Endometrium (tissue), 2 donors: ENCODE measurements around the gene IMMP2L.
"Not testable (repeated sequence)": the region's sequence is repeated elsewhere in the genome, so short reads cannot be mapped to it uniquely, and the experiment has no call there.

Experiments used
- FAIRE-seq: peaks from 2 replicates; lab custom pipeline; 2012; peaks lifted over from hg19 to GRCh38; lab: Jason Lieb, UNC
- donor health status: control.
- donor health status: control.

The IMMP2L gene

DNA sequence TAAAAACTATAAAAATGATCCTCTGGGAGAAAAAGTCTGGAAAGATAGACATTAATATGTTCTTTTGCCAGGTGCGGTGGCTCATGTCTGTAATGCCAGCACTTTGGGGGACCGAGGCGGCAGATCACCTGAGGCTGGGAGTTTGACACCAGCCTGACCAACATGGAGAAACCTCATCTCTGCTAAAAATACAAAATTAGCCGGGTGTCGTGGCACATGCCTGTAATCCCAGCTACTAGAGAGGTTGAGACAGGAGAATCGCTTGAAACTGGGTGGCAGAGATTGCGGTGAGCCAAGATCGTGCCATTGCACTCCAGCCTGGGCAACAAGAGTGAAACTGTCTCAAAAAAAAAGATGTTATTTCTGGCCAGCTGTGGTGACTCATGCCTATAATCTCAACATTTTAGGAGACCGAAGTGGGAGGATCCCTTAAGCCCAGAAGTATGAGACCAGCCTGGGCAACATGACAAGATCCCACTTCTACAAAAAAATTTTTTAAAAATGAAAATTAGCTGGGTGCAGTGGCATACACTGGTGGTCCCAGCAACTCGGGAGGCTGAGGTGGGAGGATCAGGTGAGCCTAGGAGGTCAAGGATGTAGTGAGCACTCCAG, 573.3 kb downstream of the IMMP2L start:
- FAIRE-seq = no peak

DNA sequence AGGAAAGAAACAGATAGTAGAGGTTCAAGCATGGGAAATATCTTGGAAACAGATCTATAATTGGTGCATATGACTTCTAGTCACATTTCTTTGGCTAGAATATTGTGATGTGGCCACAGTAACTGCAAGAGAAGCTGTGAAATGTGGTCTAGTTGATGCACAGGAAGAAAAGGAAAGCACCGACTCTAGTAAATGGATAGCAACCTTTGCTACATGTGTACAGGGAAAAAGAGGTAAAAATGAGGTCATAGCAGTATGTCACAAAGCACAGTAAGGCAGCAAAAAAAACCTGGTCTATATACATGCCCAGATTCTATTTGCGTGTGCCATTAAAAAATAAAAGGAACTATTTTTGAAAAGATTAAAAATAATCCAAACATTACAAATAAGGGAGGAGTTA, 573.9 kb downstream of the IMMP2L start:
- peak; percentile 21 for FAIRE-seq

DNA sequence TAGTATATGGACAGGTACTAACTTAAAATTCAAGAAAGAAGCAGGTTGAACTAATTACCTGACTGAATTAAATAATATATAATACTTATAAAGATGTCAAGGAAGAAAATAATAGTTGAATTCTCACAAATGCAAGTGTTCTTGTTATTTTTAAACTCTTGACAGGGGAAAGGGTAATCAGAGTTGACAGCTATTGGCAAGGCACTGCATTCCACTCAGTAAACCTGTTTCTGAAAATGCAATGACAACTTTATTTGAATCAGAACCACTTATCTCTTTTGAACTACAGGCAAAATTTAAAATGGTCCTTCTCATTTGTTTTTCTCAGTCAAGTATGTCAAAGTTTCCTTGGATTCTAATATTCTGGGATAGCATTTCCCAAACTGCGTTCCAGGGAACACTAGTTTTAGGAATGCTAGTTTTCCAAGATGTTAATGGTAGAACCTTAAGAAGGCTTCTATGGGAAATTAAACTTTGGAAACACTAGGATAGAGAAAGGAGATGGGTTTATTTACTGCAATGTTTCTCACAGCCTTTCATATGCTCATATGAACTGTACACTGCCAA, 575.1 kb downstream of the IMMP2L start:
- no peak for FAIRE-seq

DNA sequence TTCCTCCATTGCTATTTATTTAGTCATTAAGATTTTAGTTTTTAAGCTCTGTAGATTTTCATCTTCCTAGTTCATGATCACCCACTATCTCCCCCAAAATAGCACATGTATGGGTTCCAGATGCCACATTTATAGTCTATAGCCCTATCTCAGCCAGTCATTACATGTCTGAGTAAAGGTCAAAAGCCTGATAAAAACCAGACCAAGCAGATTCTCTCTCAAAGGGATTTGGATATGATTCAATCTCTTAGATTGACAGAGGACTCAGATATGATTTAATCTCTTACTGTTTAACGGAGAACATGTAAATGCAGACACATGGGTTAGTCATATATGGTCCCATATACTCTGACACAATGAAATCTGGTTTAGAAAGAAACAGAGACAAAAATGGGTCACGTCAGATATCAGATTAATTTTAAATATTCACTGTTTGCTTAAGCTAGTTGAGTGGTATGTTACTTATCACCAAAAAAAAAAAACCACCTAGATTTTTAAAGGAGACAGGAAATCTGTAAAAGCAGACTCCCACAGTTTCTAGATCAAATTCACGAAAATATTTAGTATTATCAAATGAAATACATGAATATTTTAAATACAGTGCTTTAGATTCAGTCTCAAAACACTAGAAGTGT, 578.4 kb downstream of the IMMP2L start:
- FAIRE-seq = no peak

DNA sequence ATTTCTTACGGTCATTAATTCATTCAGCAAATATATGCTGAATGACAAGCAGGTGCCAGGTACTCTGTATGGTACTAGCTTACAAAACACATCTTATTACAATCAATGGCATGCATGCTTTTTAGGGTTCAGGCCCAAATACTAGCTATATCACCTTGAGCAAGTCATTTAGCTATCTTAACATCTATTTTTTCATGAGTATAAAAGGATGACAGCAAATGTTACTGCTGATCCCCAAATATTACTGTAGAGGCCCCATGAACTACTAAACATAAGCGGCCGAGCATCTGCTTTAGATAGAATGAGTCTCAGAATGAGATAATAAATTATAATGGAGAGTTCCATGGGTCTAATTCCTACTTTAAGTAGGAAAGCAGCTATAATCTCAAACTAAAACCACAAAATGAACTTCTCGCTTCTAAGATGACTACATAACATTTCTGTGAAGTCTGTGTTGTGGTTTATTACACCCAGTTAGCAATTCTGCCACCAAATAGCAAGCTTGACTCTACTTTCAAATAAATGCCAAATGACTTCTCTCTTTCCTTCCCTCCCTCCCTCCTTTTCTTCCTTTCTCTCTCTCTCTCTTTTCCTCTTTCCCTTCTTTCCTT, 585.1 kb downstream of the IMMP2L start:
- no peak for FAIRE-seq

DNA sequence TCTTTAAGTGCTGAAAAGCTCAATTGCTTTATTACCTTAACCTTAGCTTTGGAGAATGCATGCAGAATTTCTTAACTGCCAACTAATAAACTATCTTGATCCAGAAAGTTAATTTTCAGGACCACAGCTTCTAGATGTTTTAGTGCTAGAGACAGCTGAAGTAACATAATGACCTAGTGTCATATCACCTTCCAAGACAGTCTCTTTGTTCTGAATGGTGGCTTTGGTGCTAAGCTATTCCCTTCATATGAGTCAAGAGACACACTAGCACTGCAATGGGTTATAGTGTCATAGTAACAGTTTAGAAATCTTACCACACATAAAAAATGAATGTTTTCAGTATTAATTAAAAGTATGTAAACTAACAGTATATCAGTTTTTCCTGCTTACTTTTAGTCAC, 586.8 kb downstream of the IMMP2L start:
- no peak for FAIRE-seq

DNA sequence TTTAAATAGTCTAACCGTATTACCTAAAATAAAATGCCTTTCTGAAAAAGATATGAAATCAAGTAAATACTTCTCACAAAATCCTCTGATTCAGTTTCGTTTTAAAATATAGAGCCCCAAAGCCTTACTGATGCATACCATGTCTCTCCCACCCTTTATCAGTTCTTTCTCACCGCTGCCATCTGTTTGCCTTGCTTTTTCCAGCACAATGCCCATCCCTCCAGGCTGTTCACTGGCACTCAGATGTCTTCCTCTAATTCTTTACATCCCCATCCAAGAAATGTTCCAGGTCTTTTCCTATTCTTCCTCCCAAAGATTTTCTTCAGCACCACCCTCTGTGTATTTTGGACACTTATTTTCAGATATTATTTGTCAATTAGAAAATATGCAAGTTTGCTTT, 587.9 kb downstream of the IMMP2L start:
- FAIRE-seq = no peak

DNA sequence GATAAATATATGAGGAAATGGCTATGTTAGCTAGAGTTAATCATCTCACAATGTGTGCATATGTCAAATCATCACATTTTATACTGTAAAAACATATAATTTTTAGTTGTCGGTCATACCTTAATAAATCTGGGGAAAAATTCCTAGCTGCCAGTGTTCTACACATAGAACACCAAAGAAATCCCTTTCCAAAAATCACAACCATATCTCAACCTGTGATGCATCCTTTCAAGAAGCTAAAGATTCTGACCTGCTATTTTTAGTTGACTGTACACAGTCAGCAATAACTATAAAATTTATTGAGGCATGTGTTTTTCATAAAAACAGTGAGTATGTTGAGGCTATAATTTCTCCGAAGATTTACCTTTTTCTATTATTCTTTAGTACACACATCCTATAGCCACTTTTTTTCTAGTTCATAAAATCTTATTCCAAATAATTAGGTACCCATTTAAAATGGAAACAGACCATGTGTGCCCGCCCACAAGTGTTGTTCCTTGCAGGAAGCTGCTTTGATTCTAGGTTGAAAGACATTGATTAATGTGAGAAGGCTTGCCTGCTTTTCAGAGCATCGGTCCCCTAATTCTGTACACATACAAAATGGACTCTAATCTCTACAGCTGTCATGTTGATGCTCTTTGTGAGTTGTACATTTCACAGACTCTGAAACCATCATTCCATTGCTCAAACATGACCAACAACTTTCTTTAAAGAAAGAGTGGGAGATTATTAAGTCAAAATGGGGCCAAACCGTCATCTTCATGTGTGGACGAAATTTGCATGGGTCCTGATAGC, 588.9 kb downstream of the IMMP2L start:
- FAIRE-seq = no peak

DNA sequence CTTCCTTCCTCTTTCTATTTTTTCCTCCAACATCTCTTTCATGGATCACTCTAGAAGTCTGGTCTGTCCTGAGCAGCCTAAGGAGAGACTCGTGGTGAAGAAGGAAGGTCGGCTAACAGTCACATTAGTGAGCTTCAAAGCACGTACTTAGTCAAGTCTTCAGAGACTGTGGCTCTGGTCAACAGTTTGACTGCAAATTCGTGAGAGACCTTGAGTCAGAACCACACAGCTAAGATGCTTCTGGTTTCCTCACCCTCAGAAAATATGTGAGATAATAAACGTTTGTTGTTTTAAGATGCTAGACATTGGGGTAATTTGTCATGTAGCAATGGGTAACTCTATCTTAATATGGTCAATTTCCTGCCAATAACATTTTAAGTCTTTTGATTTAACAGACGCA, 597.5 kb downstream of the IMMP2L start:
- FAIRE-seq = no peak

DNA sequence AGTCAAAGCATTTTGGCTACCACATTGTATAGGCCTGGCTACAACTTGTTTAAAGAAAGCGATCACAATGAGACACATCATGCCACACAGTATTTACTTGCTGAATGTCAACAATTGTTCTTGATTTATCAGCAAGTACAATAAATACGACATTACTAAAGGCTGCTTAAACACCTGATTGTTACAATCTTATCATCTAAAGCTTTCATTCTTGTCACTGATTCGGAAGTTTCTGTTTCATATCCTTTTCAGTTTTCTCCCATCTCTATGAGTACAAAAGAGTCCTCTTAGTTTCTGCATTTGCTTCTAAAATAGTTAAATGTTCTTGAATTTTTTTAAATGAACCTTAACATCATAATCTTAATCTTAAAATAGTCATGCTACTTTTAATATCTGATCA, 599.5 kb downstream of the IMMP2L start:
- FAIRE-seq = no peak

DNA sequence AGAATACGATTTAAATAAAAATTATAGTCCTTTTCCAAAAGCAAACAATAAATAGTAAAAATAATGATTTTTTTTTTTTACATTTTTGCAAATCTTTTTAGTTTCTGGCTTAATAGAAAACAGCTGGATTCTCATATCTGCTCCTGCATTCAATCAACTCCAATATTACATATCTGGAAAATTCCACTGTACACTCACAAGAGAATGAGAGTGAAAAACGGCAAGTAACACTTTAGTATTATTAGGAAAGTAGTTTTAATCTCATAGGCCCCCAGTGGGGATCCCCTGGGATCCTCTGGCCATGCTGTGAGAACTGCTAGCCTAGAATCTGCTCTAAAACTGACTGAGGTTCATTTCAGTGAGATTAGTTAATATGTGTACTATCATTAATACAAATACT, 599.9 kb downstream of the IMMP2L start:
- no peak for FAIRE-seq

DNA sequence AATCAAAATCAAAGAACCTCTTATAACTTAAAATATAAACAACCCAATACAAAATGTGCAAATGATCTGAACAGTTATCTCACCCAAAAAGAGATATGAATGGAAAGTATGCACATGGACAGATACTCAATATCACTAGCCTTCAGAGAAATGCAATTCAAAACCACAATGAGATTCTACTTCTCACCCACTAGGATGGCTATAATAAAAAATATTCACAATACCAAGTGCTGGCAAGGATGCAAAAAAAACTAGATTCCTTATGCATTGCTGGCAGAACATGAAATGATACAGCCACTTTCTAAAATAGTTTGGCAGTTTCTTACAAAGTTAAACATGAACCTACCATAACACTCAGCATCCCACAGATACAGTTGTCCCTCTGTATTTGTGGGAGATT, 601.5 kb downstream of the IMMP2L start:
- FAIRE-seq = no peak

DNA sequence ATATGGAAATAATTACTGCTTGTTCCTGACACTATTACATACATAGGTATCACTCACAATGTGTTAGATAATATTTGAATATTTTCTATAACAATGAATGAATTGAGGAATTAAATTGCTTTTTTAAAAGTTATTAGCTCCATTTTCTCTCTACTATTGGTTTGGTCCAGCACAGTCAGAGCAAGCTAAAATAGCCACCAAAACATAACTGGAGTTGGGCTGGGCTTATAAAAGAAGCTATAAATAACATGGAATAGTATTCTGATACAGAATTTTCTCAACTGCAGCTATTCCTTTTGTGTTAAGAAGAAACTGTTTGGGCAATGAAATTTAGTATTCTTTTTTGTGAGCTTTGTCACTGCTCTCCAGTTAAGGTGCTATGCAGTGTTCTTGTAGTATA, 614.0 kb downstream of the IMMP2L start:
- no peak for FAIRE-seq

DNA sequence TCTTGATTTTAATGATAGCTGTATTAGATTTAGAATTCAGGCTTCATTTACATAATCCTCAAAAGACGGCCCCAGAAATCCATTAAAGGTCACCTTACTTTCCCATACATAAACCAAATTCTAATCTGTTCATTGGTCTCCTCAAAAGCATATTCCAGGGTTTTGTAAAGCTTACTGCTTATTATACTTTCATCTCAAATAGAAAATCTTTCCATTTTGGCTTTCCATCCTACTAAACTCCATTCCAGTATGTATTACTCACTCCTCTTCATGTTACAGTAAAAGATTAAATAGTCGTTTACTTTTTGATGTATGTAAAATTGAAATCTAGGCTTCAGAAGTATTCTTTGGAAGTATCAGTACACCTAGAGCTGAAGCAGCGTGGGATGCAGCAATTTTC, 614.9 kb downstream of the IMMP2L start:
- no peak for FAIRE-seq

DNA sequence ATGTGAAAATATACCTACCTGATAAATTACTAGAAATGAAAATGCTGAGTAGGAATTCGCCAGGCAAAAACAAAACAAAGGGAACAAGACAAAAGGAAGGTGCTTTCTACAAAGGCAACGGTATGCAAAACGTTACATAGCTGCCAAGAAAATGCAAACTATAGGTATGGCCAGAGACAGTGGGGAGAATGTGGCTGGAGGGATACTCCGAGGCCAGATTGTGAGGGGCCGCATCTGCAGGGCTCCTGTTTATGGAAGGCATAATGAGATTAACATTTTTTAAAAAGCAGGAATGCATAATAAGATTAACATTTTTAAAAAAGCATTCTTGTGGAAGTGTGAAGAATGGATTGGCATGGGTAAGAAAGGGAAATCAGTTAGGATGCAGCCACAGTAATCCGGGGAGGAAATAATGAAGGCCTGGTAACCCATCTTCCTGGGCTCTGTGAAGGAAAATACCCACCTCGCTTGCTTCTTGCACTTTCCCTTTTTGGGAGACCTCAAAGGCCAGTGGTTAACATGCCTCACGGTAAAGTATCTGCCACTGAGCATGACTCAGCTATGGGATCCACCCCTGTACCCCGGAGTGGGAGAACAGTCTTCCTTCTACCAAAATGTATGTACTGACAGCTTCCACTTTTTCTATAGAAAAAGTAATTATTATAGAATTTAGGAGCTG, 617.2 kb downstream of the IMMP2L start:
- FAIRE-seq = no peak

DNA sequence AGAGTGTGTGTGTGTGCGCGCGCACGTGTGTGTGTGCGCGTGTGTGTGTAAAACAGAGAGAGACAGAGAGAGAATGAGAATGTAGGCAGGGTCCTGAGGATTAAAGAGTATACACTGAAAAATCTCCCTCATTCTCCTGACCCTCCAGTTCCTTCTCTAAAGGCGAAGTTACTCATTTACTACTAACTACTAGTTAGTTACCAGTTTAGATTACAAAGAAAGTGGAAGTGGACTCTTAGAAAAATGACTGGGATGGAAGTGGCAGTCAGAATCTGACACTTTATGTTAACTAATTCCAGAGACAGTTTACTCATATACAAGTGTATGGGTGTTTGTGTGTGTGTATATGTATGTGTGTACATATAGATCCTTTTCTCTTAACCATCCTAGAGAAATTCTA, 617.8 kb downstream of the IMMP2L start:
- FAIRE-seq = no peak

DNA sequence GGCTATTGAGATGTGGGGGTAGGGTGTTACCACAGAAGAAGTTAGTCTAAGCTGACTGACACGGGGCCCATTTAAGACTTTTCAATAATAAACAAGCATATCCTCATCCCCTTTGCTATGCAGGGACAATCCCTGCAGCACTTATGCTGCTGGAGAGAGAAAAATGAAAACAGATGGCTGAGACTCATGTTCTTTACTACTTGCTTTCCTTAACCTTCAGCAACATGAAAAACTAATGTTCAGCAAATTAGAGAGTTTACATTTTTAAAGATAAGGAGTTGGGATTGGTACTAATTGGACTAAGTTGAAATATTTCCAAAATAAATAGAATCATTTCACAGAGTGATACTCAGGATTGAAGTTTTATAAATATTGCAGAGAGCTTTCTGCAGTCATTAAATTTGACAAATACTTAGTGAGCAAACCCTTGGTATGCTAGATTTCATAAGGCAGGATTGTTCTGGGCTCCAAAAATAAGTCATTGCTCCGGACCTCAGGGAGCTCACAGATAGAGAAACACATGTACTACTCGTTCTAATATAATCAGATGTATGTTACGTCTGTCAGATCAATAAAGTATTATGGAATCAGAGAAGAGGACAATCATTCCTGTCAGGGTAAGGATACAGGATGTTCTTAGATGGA, 618.5 kb downstream of the IMMP2L start:
- FAIRE-seq = peak; percentile 99

DNA sequence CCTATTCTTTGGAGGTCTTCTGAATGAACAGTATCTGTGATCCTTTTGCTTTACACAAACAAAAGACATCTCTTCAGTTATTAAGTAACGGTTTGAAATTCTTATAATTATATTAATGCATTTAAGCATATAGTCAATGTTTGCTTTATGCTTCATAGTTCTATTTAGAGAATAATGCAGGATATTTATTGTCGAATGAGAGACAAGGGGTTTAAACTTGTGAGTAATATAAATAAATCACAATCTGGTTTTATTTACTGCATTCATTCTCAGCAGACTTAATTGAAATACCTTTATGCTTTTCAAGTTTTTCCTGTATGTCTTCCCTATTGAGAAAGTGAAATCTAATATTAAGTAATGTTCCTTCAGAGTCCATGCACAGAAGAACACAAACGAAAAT, 620.9 kb downstream of the IMMP2L start:
- FAIRE-seq = no peak

DNA sequence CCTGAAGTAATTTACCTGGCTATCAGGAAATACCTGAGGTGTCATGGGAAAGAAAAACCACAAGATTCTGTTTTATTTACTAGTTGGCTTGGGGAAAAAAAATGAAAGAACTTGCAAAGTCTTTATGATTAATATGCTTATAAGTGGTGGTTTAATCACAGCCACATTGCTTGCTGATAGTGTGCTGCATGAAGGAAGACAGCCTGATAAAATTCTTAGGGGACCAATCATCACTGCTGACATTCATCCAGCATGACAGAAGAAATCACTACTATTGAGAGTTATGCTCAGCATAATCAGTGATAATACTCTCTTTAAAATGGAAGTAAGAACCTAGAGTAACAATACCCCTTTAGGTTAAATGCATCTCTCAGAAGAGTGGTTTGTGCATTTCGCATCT, 621.5 kb downstream of the IMMP2L start:
- FAIRE-seq = no peak

DNA sequence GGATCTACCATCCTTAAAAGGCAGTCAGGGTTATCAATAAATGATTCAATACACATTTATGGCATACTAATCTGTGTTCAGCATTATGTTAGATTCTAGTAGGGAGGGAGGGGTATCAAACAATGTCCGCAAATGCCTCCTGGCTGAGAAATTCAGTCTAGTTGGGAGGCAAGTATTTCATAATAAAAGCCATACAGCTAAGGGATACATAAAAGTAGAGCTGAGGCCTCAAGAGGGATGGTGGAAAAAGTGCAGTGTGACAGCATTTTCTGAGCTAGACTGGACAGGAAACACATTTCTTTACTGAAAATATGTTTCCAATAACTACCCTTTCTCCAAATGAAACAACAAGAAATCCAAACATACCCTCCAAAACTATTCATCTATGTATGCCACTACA, 624.1 kb downstream of the IMMP2L start:
- no peak for FAIRE-seq

DNA sequence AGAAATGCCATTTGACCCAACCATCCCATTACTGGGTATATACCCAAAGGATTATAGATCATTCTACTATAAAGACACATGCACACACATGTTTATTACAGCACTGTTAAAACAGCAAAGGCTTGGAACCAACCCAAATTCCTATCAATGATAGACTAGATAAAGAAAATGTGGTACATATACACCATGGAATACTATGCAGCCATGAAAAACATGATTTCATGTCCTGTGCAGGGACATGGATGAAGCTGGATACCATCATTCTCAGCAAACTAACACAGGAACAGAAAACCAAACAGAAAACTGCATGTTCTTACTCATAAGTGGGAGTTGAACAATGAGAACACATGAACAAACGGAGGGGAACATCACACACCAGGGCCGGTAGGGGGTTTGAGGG, 625.6 kb downstream of the IMMP2L start:
- not testable (repeated sequence) for FAIRE-seq
